Liver (tissue), 9 donors: Measurements from ENCODE around the gene BORCS8. TPM values are rescaled to one million over a fixed set of nuclear protein-coding genes. Genes with fewer than 3 reads are reported as not detected.

Experiments
- DNase-seq: peaks from one replicate; pipeline ENCODE4 v3.0.0-alpha.2; 2017; ENCODE audit warnings: low spot score
- H3K27ac ChIP-seq, 2 donors: one replicate each; pipeline ENCODE4 v1.7.0; 2013; ENCODE audit warnings: inconsistent platforms in 2 of 2, low read length in 2 of 2, control low read depth in 1 of 2, low read depth in 1 of 2, mild to moderate bottlenecking in 1 of 2
- H3K27me3 ChIP-seq, 4 donors: one replicate each; pipeline versions ENCODE4 v1.6.1 to v1.7.0; 2013; ENCODE audit warnings: low read length in 3 of 4, inconsistent platforms in 1 of 4, mild to moderate bottlenecking in 1 of 4, moderate library complexity in 1 of 4; ENCODE audit not compliant: control insufficient read depth in 4 of 4, insufficient read depth in 4 of 4
- H3K36me3 ChIP-seq, 4 donors: one replicate each; pipeline versions ENCODE4 v1.6.1 to v1.7.0; 2013; ENCODE audit warnings: low read length in 3 of 4, mild to moderate bottlenecking in 3 of 4, low read depth in 1 of 4, moderate library complexity in 1 of 4; ENCODE audit not compliant: control insufficient read depth in 4 of 4, insufficient read depth in 3 of 4
- H3K4me1 ChIP-seq, 4 donors: one replicate each; pipeline versions ENCODE4 v1.6.1 to v1.7.0; 2013; ENCODE audit warnings: low read length in 3 of 4, mild to moderate bottlenecking in 3 of 4, moderate library complexity in 1 of 4; ENCODE audit not compliant: control insufficient read depth in 4 of 4, insufficient read depth in 4 of 4
- H3K4me3 ChIP-seq, 3 donors: one replicate each; pipeline versions ENCODE4 v1.6.1 to v1.7.0; 2013; ENCODE audit warnings: low read length in 3 of 3, control low read depth in 1 of 3, low read depth in 1 of 3, mild to moderate bottlenecking in 1 of 3
- H3K9ac ChIP-seq, 2 donors: one replicate each; pipeline ENCODE4 v1.7.0; 2013; ENCODE audit warnings: low read length in 2 of 2, mild to moderate bottlenecking in 2 of 2, moderate library complexity in 2 of 2, control low read depth in 1 of 2, low read depth in 1 of 2
- H3K9me3 ChIP-seq, 4 donors: one replicate each; pipeline versions ENCODE4 v1.6.1 to v1.7.0; 2013; ENCODE audit warnings: low read length in 3 of 4; ENCODE audit not compliant: control insufficient read depth in 4 of 4
- EGR1 ChIP-seq, 2 donors: IDR thresholded peaks; 2 replicates each; pipeline ENCODE4 v1.6.1; 2016 to 2018; ENCODE audit warnings: antibody characterized with exemption in 2 of 2, low read depth in 2 of 2
- FOXA1 ChIP-seq: IDR thresholded peaks from 2 replicates; pipeline ENCODE4 v1.6.1; 2016; ENCODE audit warnings: antibody characterized with exemption
- FOXA2 ChIP-seq: IDR thresholded peaks from 2 replicates; pipeline ENCODE4 v1.6.1; 2016; ENCODE audit warnings: antibody characterized with exemption
- GABPA ChIP-seq, 2 donors: IDR thresholded peaks in 1 of 2; conservative IDR thresholded peaks in 1 of 2; 2 replicates each; pipeline ENCODE4 v1.6.1; 2016; ENCODE audit warnings: antibody characterized with exemption in 2 of 2, mild to moderate bottlenecking in 1 of 2, moderate library complexity in 1 of 2
- HNF4A ChIP-seq, 2 donors: conservative IDR thresholded peaks; 2 replicates each; pipeline ENCODE4 v1.6.1; 2016; ENCODE audit warnings: antibody characterized with exemption in 2 of 2, mild to moderate bottlenecking in 2 of 2
- HNF4G ChIP-seq: IDR thresholded peaks from 2 replicates; pipeline ENCODE4 v1.6.1; 2016; ENCODE audit warnings: antibody characterized with exemption
- JUND ChIP-seq, 2 donors: IDR thresholded peaks; 2 replicates each; pipeline ENCODE4 v1.6.1; 2016; ENCODE audit warnings: antibody characterized with exemption in 2 of 2
- NR2F2 ChIP-seq: IDR thresholded peaks from 2 replicates; pipeline ENCODE4 v1.6.1; 2016; ENCODE audit warnings: antibody characterized with exemption
- RAD21 ChIP-seq, 2 donors: IDR thresholded peaks; 2 replicates each; pipeline ENCODE4 v1.6.1; 2016; ENCODE audit warnings: antibody characterized with exemption in 2 of 2, mild to moderate bottlenecking in 2 of 2
- RXRA ChIP-seq, 2 donors: IDR thresholded peaks; 2 replicates each; pipeline ENCODE4 v1.6.1; 2017 to 2018; ENCODE audit warnings: antibody characterized with exemption in 2 of 2, mild to moderate bottlenecking in 1 of 2
- SP1 ChIP-seq: IDR thresholded peaks from 2 replicates; pipeline ENCODE4 v1.6.1; 2018; ENCODE audit warnings: antibody characterized with exemption, mild to moderate bottlenecking
- TAF1 ChIP-seq: conservative IDR thresholded peaks from 2 replicates; pipeline ENCODE4 v1.6.1; 2016; ENCODE audit warnings: antibody characterized with exemption, mild to moderate bottlenecking
- YY1 ChIP-seq: IDR thresholded peaks from 2 replicates; pipeline ENCODE4 v1.6.1; 2016; ENCODE audit warnings: antibody characterized with exemption, mild to moderate bottlenecking
- WGBS: extraction: QIAGEN DNeasy Blood & Tissue Kit; methylation state at CpG from one replicate; pipeline ENCODE4 v1.1.7; 2013; 5-methylcytosine and 5-hydroxymethylcytosine counted together
- polyA plus RNA-seq, 2 donors: library from polyadenylated mRNA; stranded (reverse) in 1 of 2; unstranded in 1 of 2; fragments of 200-250 nt in 1 of 2; fragments of >200 nt in 1 of 2; fragmentation: Nextera tagmentation in 1 of 2; extraction: Ambion mirVana in 1 of 2; gene quantifications; one replicate each; pipeline versions ENCODE4 v1.2.1 to v1.2.3, GENCODE V29; 2013 to 2015
- total RNA-seq, 2 donors: library from RNA; depleted of rRNA; stranded (reverse); fragments of >200 nt; gene quantifications; one replicate each; pipeline ENCODE4 v1.2.3, GENCODE V29; 2014
- TF ChIP-seq, protein P1 (sequence below): IDR thresholded peaks from 2 replicates; pipeline ENCODE4 v1.6.1; 2016; ENCODE audit warnings: antibody characterized with exemption, mild to moderate bottlenecking
- TF ChIP-seq, protein P2 (sequence below): IDR thresholded peaks from 2 replicates; pipeline ENCODE4 v1.6.1; 2016; ENCODE audit warnings: antibody characterized with exemption
- TF ChIP-seq, protein P3 (sequence below): fragments of 150-350 bp; IDR thresholded peaks from 2 replicates; pipeline ENCODE4 v1.5.1; 2017; ENCODE audit warnings: improper control_type of control experiment, low read depth, low read length; ENCODE audit not compliant: missing input control
- TF ChIP-seq, protein P4 (sequence below): IDR thresholded peaks from 2 replicates; pipeline ENCODE4 v1.6.1; 2016; ENCODE audit warnings: antibody characterized with exemption
- TF ChIP-seq, protein P5 (sequence below): IDR thresholded peaks from 2 replicates; pipeline ENCODE4 v1.6.1; 2016; ENCODE audit warnings: antibody characterized with exemption
- donor health status: healthy.
- donor health status: healthy.
- donor health status: healthy.
- donor health status: healthy.
- donor health status: healthy.

Gene BORCS8
- total and polyA plus RNA-seq, 4 donors = 7.6 to 13.5 (median 9.4) TPM

DNA sequence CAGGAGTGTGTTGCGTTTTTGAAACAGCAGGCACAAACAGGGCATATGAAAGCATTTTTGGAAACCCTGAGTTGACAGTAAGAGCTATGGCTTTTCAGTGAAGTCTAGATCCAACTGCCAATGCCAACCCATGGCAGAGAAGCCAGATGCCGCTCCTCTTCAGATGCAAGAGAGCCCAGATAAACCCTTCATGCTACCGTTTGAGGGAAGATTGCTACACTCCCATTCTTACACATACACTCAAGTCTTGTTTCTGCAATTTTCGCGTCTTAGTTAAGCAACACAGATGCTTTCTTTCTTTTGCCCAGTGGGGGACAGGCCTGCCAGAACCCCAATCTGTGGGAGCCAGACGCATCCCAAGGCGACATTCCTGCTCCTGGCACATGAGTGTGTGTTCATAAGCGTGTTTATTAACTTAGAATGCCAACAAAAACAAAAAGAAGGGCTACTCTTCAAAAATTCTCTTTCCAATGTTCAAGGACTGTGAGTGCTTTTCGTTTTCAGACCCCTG is 10.4 kb downstream of the BORCS8 start:
- H3K9me3 ChIP-seq = no peaks in the 10 kb centered on the region
- H3K4me1 ChIP-seq = no peaks in the 10 kb centered on the region
- H3K9ac ChIP-seq = no peak overlapping the region
- H3K27me3 ChIP-seq = no peaks in the 10 kb centered on the region
- no peak for TF ChIP-seq HNF4G
- H3K36me3 ChIP-seq = peaks cover 2 to 31% (median 5%) of the 10 kb centered on the region in 4 donors
- 92% methylated on average over 9 of the region's 9 CpGs for WGBS
- no peak overlapping the region for H3K4me3 ChIP-seq
- DNase-seq = no peak
- H3K27ac ChIP-seq = no peak overlapping the region

DNA sequence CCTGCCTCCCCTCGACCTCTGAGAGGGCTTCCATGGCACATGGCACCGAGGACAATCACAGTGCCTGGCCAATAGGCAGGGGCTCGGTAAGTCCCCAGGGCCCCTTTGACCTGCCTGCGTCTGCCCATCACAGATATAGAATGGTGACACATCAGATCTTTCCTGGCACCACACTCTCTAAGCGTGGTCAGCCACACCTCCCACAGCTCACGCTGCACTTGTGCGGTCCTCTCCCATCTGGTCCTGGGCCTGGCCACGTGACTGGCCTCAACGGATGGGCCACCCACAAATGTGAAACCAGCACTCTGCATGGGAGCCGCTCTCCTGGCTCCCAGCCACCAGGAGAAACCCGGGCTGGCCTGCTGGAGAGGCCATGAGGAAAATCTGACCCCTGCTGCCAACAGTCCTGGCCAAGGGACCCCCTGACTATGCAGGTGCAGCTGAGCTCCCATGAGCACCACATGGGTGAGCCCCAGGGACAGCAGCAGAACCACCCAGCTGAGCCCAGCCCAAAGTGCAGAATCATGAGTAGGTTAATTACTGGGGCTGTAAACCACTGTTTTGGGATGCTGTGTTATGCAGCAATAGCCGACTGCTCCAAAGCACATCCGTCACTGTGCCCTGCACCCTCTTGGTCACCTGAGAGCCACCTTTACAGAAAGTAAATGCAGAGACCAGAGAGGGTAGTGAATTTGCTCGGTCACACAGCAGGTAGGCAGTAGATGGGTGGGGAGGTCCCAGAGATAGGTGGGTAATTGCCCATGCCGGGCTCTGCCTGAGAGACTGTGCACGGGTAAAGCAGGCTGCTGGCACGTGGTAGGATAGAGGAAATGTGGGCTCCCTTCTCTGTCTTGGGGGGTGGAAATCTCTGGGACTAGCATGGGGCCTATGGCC is 12.2 kb downstream of the BORCS8 start:
- Histone ChIP-seq H3K4me3 (no peak overlapping the region), H3K4me1 (peaks cover 0 to 1% (median 0%) of the 10 kb centered on the region in 4 donors), H3K27me3 (no peaks in the 10 kb centered on the region), H3K9ac (no peak overlapping the region), H3K27ac (no peak overlapping the region), H3K36me3 (peaks cover 2 to 31% (median 5%) of the 10 kb centered on the region in 4 donors), H3K9me3 (no peaks in the 10 kb centered on the region)
- WGBS = 89% methylated on average over 17 of the region's 17 CpGs
- TF ChIP-seq HNF4A (conservative IDR thresholded peaks at IDR 0.05) (no peak), GABPA (IDR thresholded peaks at IDR 0.05 in 1 of 2, conservative IDR thresholded peaks at IDR 0.05 in 1 of 2) (no peak), HNF4G (no peak), FOXA2 (no peak), NR2F2 (no peak), EGR1 (IDR thresholded peaks at IDR 0.05; ENCODE audit: low read depth in 2 of 2) (no peak), TAF1 (no peak), RXRA (IDR thresholded peaks at IDR 0.05) (no peak), JUND (IDR thresholded peaks at IDR 0.05) (no peak), RAD21 (IDR thresholded peaks at IDR 0.05) (no peak), SP1 (no peak), YY1 (no peak), FOXA1 (no peak)
- TF ChIP-seq, protein P1, sequence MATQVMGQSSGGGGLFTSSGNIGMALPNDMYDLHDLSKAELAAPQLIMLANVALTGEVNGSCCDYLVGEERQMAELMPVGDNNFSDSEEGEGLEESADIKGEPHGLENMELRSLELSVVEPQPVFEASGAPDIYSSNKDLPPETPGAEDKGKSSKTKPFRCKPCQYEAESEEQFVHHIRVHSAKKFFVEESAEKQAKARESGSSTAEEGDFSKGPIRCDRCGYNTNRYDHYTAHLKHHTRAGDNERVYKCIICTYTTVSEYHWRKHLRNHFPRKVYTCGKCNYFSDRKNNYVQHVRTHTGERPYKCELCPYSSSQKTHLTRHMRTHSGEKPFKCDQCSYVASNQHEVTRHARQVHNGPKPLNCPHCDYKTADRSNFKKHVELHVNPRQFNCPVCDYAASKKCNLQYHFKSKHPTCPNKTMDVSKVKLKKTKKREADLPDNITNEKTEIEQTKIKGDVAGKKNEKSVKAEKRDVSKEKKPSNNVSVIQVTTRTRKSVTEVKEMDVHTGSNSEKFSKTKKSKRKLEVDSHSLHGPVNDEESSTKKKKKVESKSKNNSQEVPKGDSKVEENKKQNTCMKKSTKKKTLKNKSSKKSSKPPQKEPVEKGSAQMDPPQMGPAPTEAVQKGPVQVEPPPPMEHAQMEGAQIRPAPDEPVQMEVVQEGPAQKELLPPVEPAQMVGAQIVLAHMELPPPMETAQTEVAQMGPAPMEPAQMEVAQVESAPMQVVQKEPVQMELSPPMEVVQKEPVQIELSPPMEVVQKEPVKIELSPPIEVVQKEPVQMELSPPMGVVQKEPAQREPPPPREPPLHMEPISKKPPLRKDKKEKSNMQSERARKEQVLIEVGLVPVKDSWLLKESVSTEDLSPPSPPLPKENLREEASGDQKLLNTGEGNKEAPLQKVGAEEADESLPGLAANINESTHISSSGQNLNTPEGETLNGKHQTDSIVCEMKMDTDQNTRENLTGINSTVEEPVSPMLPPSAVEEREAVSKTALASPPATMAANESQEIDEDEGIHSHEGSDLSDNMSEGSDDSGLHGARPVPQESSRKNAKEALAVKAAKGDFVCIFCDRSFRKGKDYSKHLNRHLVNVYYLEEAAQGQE = no peak
- TF ChIP-seq, protein P2, sequence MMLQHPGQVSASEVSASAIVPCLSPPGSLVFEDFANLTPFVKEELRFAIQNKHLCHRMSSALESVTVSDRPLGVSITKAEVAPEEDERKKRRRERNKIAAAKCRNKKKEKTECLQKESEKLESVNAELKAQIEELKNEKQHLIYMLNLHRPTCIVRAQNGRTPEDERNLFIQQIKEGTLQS = no peak
- TF ChIP-seq, protein P3, sequence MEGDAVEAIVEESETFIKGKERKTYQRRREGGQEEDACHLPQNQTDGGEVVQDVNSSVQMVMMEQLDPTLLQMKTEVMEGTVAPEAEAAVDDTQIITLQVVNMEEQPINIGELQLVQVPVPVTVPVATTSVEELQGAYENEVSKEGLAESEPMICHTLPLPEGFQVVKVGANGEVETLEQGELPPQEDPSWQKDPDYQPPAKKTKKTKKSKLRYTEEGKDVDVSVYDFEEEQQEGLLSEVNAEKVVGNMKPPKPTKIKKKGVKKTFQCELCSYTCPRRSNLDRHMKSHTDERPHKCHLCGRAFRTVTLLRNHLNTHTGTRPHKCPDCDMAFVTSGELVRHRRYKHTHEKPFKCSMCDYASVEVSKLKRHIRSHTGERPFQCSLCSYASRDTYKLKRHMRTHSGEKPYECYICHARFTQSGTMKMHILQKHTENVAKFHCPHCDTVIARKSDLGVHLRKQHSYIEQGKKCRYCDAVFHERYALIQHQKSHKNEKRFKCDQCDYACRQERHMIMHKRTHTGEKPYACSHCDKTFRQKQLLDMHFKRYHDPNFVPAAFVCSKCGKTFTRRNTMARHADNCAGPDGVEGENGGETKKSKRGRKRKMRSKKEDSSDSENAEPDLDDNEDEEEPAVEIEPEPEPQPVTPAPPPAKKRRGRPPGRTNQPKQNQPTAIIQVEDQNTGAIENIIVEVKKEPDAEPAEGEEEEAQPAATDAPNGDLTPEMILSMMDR = no peak
- TF ChIP-seq, protein P4, sequence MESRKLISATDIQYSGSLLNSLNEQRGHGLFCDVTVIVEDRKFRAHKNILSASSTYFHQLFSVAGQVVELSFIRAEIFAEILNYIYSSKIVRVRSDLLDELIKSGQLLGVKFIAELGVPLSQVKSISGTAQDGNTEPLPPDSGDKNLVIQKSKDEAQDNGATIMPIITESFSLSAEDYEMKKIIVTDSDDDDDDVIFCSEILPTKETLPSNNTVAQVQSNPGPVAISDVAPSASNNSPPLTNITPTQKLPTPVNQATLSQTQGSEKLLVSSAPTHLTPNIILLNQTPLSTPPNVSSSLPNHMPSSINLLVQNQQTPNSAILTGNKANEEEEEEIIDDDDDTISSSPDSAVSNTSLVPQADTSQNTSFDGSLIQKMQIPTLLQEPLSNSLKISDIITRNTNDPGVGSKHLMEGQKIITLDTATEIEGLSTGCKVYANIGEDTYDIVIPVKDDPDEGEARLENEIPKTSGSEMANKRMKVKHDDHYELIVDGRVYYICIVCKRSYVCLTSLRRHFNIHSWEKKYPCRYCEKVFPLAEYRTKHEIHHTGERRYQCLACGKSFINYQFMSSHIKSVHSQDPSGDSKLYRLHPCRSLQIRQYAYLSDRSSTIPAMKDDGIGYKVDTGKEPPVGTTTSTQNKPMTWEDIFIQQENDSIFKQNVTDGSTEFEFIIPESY = no peak
- TF ChIP-seq, protein P5, sequence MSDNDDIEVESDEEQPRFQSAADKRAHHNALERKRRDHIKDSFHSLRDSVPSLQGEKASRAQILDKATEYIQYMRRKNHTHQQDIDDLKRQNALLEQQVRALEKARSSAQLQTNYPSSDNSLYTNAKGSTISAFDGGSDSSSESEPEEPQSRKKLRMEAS = no peak
- no peak for DNase-seq
